CD4-positive, alpha-beta T cell treated with Interleukin-10 for 1 hour (primary cell): ENCODE results near the gene AFMID.

Experiments
- DNase-seq: peaks from one replicate; pipeline ENCODE4 v3.0.0-alpha.2; 2020

The AFMID gene

DNA sequence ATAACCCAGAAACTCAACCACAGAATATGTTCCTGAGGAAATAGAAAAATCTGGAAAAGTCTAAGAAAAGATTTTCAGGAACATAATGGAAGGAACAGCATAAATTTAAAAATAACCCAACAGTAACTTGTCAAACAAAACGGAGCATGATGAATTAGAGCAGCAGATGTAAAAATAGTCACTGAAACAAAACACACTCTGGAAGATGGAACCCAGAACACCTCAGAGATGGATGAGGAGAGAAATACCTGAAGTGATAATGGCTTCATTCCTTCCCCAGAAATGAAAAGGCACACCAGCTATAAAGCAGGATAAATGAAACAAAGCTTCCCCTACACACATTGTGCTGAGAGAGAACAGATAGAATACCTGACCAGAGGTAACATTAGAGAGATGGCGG is 6.7 kb upstream of the AFMID start:
- no peak for DNase-seq

DNA sequence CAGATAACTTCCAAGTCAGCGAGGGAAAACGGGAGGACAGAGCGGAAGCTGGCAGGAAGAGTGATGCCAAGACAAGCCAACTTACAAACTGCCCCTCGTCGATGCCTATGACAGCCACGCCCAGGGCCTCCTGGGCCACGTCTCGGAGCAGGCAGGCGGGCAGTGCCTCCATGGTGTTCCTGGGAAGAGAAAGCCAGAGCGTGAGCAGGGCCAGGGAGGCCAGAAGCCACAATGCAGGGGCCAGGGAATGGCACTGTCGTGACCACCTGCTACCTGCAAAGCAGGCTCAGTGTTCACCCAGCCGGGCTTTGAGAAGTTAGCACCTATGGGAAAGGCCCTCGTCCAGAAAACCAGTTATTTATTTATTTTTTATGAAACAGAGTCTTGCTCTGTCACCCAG is 4.7 kb upstream of the AFMID start:
- DNase-seq = no peak

DNA sequence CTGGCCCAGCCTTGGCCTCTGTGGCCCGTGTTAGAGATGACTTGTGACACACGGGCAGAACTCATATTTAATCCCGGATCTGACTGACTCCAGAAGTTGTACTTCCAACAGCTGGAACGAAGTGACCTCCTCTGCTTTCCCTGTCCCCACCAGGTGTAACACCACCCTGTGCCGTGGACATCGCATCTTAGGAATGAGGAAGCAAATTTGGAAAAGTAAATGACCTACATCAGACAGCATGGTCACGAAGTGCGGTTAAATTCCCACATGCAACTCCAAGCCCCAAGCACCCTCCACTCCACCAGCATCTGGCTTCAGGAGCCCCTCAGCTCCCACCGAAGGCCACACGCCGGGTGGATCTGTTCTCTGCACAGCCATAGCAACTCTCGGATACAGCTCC is 3.2 kb upstream of the AFMID start:
- DNase-seq = no peak

DNA sequence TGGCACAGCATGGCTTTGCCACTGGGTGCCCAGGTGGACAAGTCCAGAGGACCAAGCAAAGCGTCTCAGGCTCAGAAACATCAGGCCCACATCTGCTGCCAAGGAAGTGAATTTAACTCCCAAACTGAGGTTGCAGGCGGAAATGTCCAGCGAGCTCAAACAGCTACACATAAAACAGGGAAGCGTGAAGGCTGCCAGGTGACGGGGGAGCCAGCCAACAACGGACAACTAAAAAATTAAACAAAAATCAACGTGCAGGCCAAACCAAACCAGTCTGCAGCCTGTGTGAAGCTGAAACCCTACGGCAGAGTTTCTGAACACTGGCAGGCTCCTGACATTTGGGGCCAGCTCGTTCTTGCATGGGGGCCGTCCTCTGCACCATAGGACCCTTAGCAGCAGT is 2.8 kb upstream of the AFMID start:
- no peak for DNase-seq

DNA sequence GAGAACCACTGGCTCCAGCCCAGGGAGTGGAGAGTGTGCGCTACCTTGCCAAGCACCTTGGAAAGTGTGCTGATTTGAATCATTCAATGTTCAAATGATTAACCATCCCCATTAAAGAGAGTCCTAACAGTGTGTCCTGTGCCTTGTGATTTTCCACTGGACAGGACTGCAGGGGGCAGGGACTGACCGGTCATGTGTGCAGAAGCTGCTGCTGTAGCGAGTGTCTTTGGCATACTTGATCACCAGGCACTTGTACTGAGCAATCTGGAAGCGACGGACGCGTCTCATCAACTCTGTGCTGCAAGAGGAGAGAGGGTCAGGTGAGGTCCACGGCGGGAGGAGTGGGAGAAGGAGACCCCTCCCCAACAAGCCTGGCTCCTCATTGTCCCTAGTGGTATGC is 2.3 kb upstream of the AFMID start:
- DNase-seq = no peak

DNA sequence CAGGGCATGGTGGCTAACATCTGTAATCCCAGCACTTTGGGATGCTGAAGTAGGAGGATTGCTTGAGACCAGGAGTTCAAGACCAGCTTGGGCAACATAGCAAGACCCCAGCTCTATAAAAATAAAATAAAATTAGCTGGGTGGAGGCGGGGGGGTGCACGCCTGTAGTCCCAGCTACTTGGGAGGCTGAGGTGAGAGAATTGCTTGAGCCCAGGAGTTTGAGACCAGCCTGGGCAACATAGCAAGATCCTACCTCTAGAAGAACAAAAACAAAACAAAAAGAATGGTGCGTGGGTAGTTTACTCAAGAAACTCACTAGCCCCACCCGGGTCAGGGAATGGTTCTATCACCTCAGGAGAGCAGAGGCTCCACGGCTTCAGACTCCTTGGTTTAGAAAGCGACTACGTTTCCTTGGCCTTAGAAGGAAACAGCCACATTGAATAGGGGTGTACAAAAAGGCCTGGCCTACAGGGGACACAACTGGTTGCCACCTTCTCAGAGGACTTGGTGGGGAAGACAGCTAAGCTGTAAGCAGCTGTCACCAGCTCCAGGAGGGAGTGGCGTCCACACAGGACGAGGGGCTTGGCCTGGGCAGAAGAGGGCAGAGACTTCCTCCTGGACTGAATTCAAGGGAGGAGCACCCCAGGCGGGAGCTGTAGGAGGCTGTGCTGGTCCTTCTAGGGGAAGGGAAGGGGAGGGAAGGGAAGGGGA is 1.0 kb upstream of the AFMID start:
- no peak for DNase-seq

DNA sequence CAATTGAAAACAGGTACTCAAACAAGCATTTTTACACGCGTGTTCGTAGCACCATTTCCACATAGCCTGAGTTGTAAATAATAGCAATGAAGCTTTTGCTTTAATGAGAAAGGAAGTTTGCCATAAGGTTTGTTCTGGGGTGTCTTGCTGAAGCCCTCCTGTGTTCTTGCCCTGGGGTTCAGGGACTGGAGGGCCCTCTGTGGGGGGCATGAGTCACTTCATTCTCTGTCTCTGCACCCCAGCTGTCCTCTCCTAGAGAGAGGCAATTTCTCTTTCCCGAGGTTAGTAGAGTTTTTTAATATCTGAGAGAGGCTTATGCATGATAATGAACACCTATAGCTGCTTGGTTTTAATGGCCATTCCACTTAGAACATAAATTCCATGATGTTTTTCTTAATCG is 9.6 kb downstream of the AFMID start:
- DNase-seq = no peak

DNA sequence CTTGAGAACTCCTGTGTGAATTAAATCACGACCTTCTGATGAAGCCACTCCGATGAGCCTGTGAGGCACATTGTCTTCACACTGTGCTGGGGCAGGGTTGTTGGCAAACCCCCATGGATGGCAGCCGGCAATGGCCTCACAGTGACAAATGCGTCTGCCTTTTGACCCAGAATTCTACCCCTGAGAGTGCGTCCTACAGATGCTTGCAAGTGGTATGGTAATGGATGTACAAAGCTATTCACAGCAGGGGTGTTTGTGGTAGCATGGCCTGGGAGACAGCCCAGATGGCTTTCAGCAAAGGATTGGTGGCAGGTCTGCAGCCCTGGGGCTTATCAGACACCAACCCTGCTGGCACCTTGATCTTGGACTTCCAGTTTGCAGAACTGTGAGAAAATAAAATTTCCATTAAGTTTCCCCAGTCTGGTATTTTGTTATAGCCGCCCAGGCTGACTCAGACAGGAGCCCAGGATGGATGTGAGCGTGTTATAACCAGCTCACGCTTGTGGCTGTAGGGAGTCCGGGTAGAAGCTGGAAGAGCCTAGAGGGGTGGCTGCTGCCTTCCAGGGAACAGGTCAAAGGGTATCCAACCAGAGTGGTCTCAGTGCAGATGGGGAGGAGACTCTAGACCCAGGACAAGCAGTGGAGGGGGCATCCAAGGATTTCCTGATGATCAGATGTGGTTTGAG is 10.1 kb downstream of the AFMID start:
- no peak for DNase-seq

DNA sequence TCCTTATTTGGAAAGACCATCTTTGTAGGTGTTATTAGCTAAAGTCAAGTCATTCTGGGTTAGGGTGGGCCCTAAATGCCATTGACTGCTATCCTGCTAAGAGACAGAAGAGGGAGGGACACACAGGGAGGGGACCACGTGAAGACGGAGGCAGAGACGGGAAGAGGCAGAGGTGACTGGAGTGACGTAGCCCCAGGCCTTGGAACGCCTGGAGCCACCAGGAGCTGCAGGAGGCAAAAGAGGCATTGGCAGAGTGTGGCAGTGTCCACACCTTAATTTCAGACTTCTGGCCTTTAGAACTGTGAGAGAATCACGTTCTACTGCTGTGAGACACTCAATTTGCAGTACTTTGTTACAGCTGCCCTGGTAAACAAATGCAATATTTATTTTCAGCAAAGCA is 13.3 kb downstream of the AFMID start:
- no peak for DNase-seq

DNA sequence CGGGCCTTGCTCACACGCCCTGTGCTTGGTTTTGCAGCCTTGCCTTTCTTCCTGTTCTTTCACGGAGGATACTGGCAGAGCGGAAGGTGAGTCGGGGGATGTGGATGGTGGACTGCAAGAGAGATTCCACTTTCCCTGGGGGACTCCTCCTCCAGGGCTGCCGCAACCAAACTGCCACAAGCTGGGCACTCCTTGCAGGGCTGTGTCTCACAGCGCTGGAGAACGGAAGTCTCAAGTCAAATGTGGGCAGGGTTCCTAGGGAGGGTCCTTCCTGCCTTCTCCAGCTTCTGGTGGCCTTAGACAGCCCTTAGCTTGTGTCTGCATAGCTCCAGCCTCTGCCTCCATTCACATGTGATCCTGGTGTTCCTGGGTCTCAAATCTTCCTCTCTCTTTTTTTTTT is 15.5 kb downstream of the AFMID start:
- no peak for DNase-seq

DNA sequence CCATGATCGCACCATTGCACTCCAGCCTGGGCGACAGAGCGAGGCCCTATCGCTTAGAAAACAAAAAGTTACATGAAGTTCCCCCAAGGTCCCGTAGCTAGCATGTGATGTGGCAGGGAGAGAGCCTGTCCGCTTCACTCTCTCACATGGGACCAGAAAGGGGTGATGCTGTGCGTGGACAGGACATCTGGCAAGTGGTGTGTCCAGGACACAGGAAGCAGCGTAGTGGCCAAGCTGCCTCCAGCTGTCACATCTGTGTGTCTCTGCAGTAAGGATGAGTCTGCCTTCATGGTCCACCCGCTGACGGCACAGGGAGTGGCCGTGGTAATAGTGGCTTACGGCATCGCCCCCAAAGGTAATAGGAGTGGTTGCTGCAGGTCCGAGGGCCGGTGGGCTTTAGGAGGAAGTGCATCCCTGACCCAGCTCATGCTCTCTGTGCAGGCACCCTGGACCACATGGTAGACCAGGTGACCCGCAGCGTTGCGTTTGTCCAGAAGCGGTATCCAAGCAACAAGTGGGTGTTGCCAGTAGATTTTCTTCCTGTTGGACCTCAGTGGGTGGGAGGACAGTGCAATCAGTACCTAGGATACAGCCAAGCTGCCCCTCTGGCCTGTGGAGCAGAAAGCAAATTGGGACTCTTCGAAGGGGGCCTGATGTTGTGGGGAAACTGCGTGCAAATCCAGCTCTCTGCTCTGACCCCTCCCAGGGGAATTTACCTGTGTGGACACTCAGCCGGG is 17.4 kb downstream of the AFMID start:
- DNase-seq = no peak

DNA sequence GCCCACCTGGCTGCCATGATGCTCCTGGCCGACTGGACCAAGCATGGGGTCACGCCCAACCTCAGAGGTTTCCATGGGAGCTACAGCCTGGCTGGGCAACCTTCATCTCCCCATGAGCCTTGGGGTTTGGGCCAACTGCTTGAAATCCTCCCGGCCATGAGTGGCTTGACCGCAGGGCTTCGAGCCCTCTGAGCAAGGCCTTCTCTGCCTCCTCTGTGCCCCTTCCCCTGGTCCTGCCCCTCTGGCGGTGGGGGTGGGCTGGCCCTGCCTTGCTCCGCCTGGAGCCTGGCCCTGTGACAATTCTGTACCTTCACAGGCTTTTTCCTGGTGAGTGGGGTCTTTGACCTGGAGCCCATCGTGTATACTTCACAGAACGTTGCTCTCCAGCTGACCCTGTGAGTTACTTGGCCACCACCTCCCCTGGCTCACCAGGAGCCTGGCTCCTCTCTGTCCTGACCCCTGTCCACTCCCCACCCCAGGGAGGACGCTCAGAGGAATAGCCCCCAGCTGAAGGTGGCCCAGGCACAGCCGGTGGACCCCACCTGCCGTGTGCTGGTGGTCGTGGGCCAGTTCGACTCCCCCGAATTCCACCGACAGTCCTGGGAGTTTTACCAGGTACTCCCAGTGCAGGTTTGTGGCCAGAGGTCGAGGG is 18.1 kb downstream of the AFMID start:
- no peak for DNase-seq

DNA sequence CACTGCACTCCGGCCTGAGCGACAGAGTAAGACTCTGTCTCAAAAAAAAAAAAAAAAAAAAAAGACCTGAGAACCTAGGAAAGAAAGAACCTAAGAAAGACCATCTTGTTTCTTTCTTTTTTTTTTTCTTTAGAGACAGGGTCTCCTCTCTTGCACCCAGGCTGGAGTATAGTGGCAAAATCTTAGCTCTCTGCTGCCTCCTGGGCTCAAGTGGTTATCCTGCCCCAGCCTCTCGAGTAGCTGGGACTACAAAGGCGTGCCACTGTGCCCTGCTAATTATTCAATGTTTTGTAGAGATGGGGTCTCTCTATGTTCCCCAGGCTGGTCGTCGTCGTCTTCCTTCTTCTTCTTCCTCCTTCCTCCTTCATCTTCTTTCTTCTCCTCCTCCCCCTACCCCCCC is 19.1 kb downstream of the AFMID start:
- no peak for DNase-seq

DNA sequence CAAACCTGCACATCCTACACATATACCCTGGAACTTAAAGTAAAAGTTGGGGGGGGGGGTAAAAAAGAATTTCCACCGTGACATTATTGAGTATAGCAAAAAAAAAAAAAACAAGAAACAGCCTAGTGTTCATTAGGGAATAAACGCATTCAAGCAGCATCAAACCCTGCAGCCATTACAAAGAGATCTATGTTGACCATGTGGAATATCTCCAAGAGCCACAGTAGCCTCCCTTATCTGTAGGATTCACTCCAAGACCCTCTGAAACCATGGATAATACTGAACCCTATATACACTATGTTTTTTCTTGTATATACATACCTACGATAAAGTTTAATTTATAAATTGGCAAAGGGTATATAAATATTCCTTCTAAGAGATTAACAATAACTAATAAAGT is 21.3 kb downstream of the AFMID start:
- DNase-seq = no peak

DNA sequence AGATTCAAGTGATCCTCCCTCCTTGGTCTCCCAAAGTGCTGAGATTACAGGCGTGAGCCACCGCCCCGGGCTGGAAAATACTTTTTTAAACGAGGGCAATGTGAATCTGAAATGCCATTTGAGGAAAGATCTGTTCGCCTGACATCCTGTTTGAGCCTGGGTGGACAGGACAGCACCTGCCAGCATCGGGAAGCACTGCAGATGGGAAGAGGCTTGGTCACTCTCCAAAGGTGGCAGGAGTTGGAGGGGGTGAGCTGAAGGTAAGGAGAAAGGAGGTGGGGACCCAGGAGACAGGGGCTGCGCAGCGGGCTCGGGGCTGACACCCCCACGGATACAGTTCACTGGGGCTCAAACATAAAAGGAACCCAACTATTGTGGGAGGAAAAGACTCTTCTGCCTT is 22.9 kb downstream of the AFMID start:
- DNase-seq = no peak

DNA sequence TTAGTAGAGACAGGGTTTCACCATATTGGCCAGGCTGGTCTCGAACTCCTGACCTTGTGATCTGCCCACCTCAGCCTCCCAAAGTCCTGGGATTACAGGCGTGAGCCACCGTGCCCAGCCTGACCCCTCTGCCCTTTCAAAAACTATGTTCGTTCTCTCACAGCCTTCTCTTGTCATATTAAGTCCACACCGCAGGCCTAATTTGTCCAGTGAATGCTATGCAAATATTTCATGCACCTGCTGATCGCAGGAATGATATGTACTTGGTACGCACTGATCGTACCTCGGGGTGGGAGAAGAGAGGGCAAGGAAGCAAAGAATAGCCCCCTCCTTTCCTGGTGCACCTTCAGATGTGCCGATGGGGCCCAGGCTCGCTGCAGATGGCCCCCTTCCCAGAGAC is 23.9 kb downstream of the AFMID start:
- DNase-seq = no peak

DNA sequence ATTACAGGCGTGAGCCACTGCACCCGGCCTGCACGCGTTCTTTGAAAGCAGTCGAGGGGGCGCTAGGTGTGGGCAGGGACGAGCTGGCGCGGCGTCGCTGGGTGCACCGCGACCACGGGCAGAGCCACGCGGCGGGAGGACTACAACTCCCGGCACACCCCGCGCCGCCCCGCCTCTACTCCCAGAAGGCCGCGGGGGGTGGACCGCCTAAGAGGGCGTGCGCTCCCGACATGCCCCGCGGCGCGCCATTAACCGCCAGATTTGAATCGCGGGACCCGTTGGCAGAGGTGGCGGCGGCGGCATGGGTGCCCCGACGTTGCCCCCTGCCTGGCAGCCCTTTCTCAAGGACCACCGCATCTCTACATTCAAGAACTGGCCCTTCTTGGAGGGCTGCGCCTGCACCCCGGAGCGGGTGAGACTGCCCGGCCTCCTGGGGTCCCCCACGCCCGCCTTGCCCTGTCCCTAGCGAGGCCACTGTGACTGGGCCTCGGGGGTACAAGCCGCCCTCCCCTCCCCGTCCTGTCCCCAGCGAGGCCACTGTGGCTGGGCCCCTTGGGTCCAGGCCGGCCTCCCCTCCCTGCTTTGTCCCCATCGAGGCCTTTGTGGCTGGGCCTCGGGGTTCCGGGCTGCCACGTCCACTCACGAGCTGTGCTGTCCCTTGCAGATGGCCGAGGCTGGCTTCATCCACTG is 27.0 kb downstream of the AFMID start, which contains the start of gene BIRC5:
Gene BIRC5 (plus strand): TSS at position 238 of the 690 bp plus-strand sequence. CDS start 64 bp downstream, at position 302.
- peak; percentile 89 for DNase-seq

DNA sequence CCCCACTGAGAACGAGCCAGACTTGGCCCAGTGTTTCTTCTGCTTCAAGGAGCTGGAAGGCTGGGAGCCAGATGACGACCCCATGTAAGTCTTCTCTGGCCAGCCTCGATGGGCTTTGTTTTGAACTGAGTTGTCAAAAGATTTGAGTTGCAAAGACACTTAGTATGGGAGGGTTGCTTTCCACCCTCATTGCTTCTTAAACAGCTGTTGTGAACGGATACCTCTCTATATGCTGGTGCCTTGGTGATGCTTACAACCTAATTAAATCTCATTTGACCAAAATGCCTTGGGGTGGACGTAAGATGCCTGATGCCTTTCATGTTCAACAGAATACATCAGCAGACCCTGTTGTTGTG is 27.5 kb downstream of the AFMID start:
- DNase-seq = no peak

DNA sequence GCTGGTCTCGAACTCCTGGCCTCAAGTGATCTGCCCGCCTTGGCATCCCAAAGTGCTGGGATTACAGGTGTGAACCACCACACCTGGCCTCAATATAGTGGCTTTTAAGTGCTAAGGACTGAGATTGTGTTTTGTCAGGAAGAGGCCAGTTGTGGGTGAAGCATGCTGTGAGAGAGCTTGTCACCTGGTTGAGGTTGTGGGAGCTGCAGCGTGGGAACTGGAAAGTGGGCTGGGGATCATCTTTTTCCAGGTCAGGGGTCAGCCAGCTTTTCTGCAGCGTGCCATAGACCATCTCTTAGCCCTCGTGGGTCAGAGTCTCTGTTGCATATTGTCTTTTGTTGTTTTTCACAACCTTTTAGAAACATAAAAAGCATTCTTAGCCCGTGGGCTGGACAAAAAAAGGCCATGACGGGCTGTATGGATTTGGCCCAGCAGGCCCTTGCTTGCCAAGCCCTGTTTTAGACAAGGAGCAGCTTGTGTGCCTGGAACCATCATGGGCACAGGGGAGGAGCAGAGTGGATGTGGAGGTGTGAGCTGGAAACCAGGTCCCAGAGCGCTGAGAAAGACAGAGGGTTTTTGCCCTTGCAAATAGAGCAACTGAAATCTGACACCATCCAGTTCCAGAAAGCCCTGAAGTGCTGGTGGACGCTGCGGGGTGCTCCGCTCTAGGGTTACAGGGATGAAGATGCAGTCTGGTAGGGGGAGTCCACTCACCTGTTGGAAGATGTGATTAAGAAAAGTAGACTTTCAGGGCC is 32.4 kb downstream of the AFMID start:
- no peak for DNase-seq

DNA sequence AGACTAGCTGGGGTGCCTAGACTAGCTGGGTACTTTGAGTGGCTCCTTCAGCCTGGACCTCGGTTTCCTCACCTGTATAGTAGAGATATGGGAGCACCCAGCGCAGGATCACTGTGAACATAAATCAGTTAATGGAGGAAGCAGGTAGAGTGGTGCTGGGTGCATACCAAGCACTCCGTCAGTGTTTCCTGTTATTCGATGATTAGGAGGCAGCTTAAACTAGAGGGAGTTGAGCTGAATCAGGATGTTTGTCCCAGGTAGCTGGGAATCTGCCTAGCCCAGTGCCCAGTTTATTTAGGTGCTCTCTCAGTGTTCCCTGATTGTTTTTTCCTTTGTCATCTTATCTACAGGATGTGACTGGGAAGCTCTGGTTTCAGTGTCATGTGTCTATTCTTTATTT is 35.9 kb downstream of the AFMID start:
- DNase-seq = no peak

DNA sequence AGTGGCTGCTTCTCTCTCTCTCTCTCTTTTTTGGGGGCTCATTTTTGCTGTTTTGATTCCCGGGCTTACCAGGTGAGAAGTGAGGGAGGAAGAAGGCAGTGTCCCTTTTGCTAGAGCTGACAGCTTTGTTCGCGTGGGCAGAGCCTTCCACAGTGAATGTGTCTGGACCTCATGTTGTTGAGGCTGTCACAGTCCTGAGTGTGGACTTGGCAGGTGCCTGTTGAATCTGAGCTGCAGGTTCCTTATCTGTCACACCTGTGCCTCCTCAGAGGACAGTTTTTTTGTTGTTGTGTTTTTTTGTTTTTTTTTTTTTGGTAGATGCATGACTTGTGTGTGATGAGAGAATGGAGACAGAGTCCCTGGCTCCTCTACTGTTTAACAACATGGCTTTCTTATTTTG is 36.6 kb downstream of the AFMID start:
- DNase-seq = no peak
